HEK293 (cell line): ENCODE data around the gene SYTL2.

Experiments
- CTCF ChIA-PET: fragments of 350-600 bp; formaldehyde crosslinking; extraction: SDS; loops from one replicate; lab custom pipeline; 2021; ENCODE audit warnings: antibody characterized with exemption; lab: Yijun Ruan, JAX
- POLR2A ChIA-PET: fragments of 300-600 bp; formaldehyde crosslinking; extraction: SDS; loops from one replicate; lab custom pipeline; 2020; ENCODE audit warnings: antibody characterized with exemption, inconsistent platforms; lab: Yijun Ruan, JAX
- H3K27ac ChIP-seq: fragments of 200-500 bp; sonication (Bioruptor generic); 2 replicates; pipeline ENCODE4 v1.5.1; 2014; ENCODE audit warnings: low read depth, low read length, control low read depth, inconsistent platforms; ENCODE audit errors: extremely low read depth
- H3K36me3 ChIP-seq, 2 experiments: fragments of 200-500 bp in 1 of 2; sonication (Bioruptor generic) in 1 of 2; 1 replicate in 1 of 2; 2 replicates in 1 of 2; pipeline ENCODE4 v1.5.1; 2014 to 2017; ENCODE audit warnings: inconsistent platforms in 2 of 2, low read length in 2 of 2; ENCODE audit not compliant: control insufficient read depth in 2 of 2, insufficient read depth in 1 of 2
- H3K4me1 ChIP-seq: fragments of 200-500 bp; sonication (Bioruptor generic); 2 replicates; pipeline ENCODE4 v1.5.1; 2014; ENCODE audit warnings: mild to moderate bottlenecking, low read length, inconsistent platforms; ENCODE audit not compliant: control insufficient read depth, insufficient read depth
- H3K4me3 ChIP-seq: 2 replicates; pipeline ENCODE4 v1.5.1; 2011; ENCODE audit warnings: low read depth, mild to moderate bottlenecking, control low read depth, low read length, moderate library complexity
- H3K9me3 ChIP-seq: fragments of 200-500 bp; sonication (Bioruptor generic); 2 replicates; pipeline ENCODE4 v1.5.1; 2014; ENCODE audit warnings: low read depth, low read length, inconsistent platforms; ENCODE audit not compliant: control insufficient read depth, insufficient read depth
- KLF7 ChIP-seq: fragments of 450-650 bp; formaldehyde crosslinking; IDR thresholded peaks from 2 replicates; pipeline ENCODE4 v1.5.1; 2016; ENCODE audit warnings: missing biosample characterization, missing genetic modification characterization, borderline replicate concordance
- SALL2 ChIP-seq: fragments of 450-650 bp; formaldehyde crosslinking; IDR thresholded peaks from 2 replicates; pipeline ENCODE4 v1.5.0; 2017; ENCODE audit warnings: missing biosample characterization, mild to moderate bottlenecking, missing genetic modification characterization, borderline replicate concordance
- YY1 ChIP-seq: fragments of 450-650 bp; formaldehyde crosslinking; IDR thresholded peaks from 2 replicates; pipeline ENCODE4 v1.5.1; 2018; ENCODE audit warnings: missing biosample characterization, missing genetic modification characterization
- ZFP69B ChIP-seq: fragments of 450-650 bp; formaldehyde crosslinking; IDR thresholded peaks from 2 replicates; pipeline ENCODE4 v1.5.1; 2016; ENCODE audit warnings: missing biosample characterization, missing genetic modification characterization
- ZNF169 ChIP-seq: fragments of 450-650 bp; formaldehyde crosslinking; IDR thresholded peaks from 2 replicates; pipeline ENCODE4 v1.5.1; 2016; ENCODE audit warnings: missing biosample characterization, missing genetic modification characterization
- ZNF211 ChIP-seq: fragments of 450-650 bp; formaldehyde crosslinking; IDR thresholded peaks from 2 replicates; pipeline ENCODE4 v1.5.1; 2016; ENCODE audit warnings: low read depth, missing biosample characterization, missing genetic modification characterization
- ZNF394 ChIP-seq: fragments of 450-650 bp; formaldehyde crosslinking; IDR thresholded peaks from 2 replicates; pipeline ENCODE4 v1.5.1; 2016; ENCODE audit warnings: missing biosample characterization, missing genetic modification characterization, mild to moderate bottlenecking, moderate library complexity, borderline replicate concordance
- ZNF626 ChIP-seq: fragments of 450-650 bp; sonication (Bioruptor Pico); formaldehyde crosslinking; IDR thresholded peaks from 2 replicates; pipeline ENCODE4 v1.5.1; 2018; ENCODE audit warnings: missing biosample characterization, missing genetic modification characterization, inconsistent platforms
- TF ChIP-seq, protein P1 (sequence below): fragments of 450-650 bp; formaldehyde crosslinking; conservative IDR thresholded peaks from 2 replicates; pipeline ENCODE4 v1.5.1; 2016; ENCODE audit warnings: low read depth, missing biosample characterization, missing genetic modification characterization
- TF ChIP-seq, protein P2 (sequence below): fragments of 450-650 bp; formaldehyde crosslinking; IDR thresholded peaks from 2 replicates; pipeline ENCODE4 v1.5.1; 2016; ENCODE audit warnings: missing biosample characterization, missing genetic modification characterization, low read depth
- TF ChIP-seq, protein P3 (sequence below): fragments of 450-650 bp; formaldehyde crosslinking; IDR thresholded peaks from 2 replicates; pipeline ENCODE4 v1.5.1; 2016; ENCODE audit warnings: missing biosample characterization, missing genetic modification characterization
- TF ChIP-seq, protein P4 (sequence below): fragments of 450-650 bp; formaldehyde crosslinking; IDR thresholded peaks from 2 replicates; pipeline ENCODE4 v1.5.1; 2016; ENCODE audit warnings: missing biosample characterization, missing genetic modification characterization
- TF ChIP-seq, protein P5 (sequence below): fragments of 450-650 bp; formaldehyde crosslinking; IDR thresholded peaks from 2 replicates; pipeline ENCODE4 v1.5.1; 2016; ENCODE audit warnings: missing biosample characterization, missing genetic modification characterization, borderline replicate concordance

The SYTL2 gene

DNA sequence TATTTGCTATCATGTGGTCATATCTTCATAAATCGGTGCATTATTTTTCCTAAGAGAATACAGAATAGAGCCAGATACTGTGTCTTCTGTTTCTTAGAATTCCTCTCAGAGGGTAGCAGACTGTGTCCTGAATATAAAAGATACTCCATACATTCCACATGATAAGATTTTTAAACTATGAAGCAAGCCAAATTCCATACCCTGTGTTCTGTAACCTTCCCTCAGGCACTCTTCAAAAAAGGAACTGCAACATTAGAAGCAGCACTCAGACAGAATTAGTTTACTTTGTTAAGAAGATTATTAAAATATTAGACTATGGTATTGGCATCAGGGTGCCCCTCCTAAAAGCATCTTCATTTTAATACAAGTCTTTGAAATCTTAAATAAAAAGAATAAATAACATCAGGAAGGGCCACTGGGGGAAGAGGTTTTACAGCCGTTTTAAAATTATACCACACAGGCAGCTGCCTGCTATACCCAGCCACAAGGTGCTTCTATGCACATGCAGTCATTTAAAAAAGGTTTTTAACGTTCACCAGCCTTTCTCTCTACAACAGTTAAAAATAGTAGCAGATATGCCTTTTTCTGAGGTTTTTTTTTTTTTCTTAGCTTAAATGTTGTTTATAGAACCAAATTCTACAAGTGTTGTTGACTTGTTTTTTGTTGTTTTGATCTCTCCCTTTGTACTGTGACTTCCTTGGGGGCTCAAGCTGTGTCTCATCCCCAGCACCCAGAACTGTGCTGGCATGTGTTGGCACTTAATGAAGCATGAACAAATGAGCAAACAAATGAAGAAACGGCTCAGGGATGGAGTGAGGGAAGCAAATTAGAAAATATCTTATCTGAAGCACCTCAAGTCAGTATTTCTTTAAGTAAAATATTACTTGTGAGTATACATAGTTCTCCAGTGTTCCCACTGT lies 70.2 kb downstream of the SYTL2 start (continued):
- TF ChIP-seq, protein P1, sequence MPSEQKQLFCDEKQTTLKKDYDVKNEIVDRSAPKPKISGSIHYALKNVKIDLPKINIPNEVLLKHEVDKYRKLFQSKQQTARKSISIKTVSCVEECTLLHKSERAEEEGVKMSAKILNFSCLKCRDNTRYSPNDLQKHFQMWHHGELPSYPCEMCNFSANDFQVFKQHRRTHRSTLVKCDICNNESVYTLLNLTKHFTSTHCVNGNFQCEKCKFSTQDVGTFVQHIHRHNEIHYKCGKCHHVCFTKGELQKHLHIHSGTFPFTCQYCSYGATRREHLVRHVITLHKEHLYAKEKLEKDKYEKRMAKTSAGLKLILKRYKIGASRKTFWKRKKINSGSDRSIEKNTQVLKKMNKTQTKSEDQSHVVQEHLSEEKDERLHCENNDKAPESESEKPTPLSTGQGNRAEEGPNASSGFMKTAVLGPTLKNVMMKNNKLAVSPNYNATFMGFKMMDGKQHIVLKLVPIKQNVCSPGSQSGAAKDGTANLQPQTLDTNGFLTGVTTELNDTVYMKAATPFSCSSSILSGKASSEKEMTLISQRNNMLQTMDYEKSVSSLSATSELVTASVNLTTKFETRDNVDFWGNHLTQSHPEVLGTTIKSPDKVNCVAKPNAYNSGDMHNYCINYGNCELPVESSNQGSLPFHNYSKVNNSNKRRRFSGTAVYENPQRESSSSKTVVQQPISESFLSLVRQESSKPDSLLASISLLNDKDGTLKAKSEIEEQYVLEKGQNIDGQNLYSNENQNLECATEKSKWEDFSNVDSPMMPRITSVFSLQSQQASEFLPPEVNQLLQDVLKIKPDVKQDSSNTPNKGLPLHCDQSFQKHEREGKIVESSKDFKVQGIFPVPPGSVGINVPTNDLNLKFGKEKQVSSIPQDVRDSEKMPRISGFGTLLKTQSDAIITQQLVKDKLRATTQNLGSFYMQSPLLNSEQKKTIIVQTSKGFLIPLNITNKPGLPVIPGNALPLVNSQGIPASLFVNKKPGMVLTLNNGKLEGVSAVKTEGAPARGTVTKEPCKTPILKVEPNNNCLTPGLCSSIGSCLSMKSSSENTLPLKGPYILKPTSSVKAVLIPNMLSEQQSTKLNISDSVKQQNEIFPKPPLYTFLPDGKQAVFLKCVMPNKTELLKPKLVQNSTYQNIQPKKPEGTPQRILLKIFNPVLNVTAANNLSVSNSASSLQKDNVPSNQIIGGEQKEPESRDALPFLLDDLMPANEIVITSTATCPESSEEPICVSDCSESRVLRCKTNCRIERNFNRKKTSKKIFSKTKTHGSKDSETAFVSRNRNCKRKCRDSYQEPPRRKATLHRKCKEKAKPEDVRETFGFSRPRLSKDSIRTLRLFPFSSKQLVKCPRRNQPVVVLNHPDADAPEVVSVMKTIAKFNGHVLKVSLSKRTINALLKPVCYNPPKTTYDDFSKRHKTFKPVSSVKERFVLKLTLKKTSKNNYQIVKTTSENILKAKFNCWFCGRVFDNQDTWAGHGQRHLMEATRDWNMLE = no peak
- no peak for TF ChIP-seq YY1 (tag by site-specific recombination)
- TF ChIP-seq SALL2 (tag by site-specific recombination) = no peak
- TF ChIP-seq ZFP69B = no peak
- TF ChIP-seq, protein P2, sequence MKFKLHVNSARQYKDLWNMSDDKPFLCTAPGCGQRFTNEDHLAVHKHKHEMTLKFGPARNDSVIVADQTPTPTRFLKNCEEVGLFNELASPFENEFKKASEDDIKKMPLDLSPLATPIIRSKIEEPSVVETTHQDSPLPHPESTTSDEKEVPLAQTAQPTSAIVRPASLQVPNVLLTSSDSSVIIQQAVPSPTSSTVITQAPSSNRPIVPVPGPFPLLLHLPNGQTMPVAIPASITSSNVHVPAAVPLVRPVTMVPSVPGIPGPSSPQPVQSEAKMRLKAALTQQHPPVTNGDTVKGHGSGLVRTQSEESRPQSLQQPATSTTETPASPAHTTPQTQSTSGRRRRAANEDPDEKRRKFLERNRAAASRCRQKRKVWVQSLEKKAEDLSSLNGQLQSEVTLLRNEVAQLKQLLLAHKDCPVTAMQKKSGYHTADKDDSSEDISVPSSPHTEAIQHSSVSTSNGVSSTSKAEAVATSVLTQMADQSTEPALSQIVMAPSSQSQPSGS (tag by site-specific recombination) = no peak

DNA sequence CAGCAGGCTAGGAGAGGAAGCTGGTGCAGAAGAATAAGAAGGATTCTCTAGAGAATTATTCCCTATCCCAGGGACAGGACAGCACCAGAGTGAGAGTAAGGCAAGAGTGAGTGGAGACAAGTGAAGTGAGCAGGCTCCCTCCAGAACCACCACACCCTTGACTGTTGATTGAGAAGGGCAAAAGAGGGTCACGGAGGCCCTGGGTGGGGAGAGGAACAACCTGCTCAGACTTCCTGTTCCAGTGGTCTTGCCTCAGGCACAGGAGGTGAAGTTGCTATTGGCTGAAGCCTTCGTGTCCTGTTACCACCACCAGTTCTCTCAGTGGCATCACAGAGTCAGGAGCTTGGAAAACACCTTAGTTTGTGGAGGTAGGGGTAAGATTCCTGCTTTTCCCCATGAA lies 73.2 kb downstream of the SYTL2 start:
- ChIA-PET POLR2A (no interaction called here), CTCF (no interaction called here)

More for the DNA sequence above, 73.2 kb downstream of the SYTL2 start:
- Histone ChIP-seq H3K4me3 (no peak overlapping the region), H3K27ac (no peak overlapping the region), H3K36me3 (no peaks in the 10 kb centered on the region), H3K4me1 (no peaks in the 10 kb centered on the region), H3K9me3 (no peaks in the 10 kb centered on the region)
- TF ChIP-seq ZNF211 (no peak), ZNF626 (tag by site-specific recombination) (no peak), KLF7 (no peak), ZNF169 (tag by site-specific recombination) (no peak), ZNF394 (tag by site-specific recombination) (no peak)
- TF ChIP-seq, protein P3, sequence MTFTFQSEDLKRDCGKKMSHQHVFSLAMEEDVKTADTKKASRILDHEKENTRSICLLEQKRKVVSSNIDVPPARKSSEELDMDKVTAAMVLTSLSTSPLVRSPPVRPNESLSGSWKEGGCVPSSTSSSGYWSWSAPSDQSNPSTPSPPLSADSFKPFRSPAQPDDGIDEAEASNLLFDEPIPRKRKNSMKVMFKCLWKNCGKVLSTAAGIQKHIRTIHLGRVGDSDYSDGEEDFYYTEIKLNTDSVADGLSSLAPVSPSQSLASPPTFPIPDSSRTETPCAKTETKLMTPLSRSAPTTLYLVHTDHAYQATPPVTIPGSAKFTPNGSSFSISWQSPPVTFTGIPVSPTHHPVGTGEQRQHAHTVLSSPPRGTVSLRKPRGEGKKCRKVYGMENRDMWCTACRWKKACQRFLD (tag by site-specific recombination) = no peak
- TF ChIP-seq, protein P4, sequence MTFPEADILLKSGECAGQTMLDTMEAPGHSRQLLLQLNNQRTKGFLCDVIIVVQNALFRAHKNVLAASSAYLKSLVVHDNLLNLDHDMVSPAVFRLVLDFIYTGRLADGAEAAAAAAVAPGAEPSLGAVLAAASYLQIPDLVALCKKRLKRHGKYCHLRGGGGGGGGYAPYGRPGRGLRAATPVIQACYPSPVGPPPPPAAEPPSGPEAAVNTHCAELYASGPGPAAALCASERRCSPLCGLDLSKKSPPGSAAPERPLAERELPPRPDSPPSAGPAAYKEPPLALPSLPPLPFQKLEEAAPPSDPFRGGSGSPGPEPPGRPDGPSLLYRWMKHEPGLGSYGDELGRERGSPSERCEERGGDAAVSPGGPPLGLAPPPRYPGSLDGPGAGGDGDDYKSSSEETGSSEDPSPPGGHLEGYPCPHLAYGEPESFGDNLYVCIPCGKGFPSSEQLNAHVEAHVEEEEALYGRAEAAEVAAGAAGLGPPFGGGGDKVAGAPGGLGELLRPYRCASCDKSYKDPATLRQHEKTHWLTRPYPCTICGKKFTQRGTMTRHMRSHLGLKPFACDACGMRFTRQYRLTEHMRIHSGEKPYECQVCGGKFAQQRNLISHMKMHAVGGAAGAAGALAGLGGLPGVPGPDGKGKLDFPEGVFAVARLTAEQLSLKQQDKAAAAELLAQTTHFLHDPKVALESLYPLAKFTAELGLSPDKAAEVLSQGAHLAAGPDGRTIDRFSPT = no peak
- TF ChIP-seq, protein P5, sequence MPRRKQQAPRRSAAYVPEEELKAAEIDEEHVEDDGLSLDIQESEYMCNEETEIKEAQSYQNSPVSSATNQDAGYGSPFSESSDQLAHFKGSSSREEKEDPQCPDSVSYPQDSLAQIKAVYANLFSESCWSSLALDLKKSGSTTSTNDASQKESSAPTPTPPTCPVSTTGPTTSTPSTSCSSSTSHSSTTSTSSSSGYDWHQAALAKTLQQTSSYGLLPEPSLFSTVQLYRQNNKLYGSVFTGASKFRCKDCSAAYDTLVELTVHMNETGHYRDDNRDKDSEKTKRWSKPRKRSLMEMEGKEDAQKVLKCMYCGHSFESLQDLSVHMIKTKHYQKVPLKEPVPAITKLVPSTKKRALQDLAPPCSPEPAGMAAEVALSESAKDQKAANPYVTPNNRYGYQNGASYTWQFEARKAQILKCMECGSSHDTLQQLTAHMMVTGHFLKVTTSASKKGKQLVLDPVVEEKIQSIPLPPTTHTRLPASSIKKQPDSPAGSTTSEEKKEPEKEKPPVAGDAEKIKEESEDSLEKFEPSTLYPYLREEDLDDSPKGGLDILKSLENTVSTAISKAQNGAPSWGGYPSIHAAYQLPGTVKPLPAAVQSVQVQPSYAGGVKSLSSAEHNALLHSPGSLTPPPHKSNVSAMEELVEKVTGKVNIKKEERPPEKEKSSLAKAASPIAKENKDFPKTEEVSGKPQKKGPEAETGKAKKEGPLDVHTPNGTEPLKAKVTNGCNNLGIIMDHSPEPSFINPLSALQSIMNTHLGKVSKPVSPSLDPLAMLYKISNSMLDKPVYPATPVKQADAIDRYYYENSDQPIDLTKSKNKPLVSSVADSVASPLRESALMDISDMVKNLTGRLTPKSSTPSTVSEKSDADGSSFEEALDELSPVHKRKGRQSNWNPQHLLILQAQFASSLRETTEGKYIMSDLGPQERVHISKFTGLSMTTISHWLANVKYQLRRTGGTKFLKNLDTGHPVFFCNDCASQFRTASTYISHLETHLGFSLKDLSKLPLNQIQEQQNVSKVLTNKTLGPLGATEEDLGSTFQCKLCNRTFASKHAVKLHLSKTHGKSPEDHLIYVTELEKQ (tag by site-specific recombination) = no peak
